Kidney (tissue), 14 donors: ENCODE measurements around the gene LENEP. TPM values are rescaled to one million over a fixed set of nuclear protein-coding genes. Genes with fewer than 3 reads are reported as not detected.
A peak's percentile ranks its signal among the peaks of the same experiment; 100 is the strongest.

Experiments
- DNase-seq, 5 donors: peaks; one replicate each; pipeline ENCODE4 v3.0.0-alpha.2; 2013 to 2020
- FAIRE-seq: peaks from 2 replicates; lab custom pipeline; 2012; peaks lifted over from hg19 to GRCh38; lab: Jason Lieb, UNC
- H3K27ac ChIP-seq, 2 donors: one replicate each; pipeline ENCODE4 v1.7.0; 2013; ENCODE audit warnings: low read depth in 2 of 2, low read length in 2 of 2, inconsistent platforms in 1 of 2
- H3K27me3 ChIP-seq: one replicate; pipeline ENCODE4 v1.7.1; 2013; ENCODE audit warnings: low read length, inconsistent platforms; ENCODE audit not compliant: control insufficient read depth, insufficient read depth
- H3K36me3 ChIP-seq, 3 donors: one replicate each; pipeline versions ENCODE4 v1.7.0 to v1.7.1; 2013; ENCODE audit warnings: low read length in 3 of 3, control low read depth in 1 of 3, inconsistent platforms in 1 of 3; ENCODE audit not compliant: insufficient read depth in 3 of 3, control insufficient read depth in 2 of 3
- H3K4me1 ChIP-seq, 3 donors: one replicate each; pipeline versions ENCODE4 v1.7.0 to v1.7.1; 2013; ENCODE audit warnings: low read length in 3 of 3, inconsistent platforms in 1 of 3, low read depth in 1 of 3; ENCODE audit not compliant: control insufficient read depth in 2 of 3, insufficient read depth in 2 of 3
- H3K4me3 ChIP-seq, 3 donors: one replicate each; pipeline versions ENCODE4 v1.7.0 to v1.8.1; 2013; ENCODE audit warnings: low read length in 3 of 3, control low read depth in 1 of 3, inconsistent platforms in 1 of 3
- H3K9ac ChIP-seq, 3 donors: one replicate each; pipeline versions ENCODE4 v1.7.0 to v1.7.1; 2013; ENCODE audit warnings: low read length in 3 of 3, control low read depth in 1 of 3, inconsistent platforms in 1 of 3
- H3K9me3 ChIP-seq, 3 donors: one replicate each; pipeline versions ENCODE4 v1.7.0 to v1.7.1; 2013; ENCODE audit warnings: low read length in 3 of 3, control low read depth in 1 of 3, inconsistent platforms in 1 of 3; ENCODE audit not compliant: control insufficient read depth in 2 of 3, insufficient read depth in 1 of 3
- CTCF ChIP-seq: IDR thresholded peaks from 3 replicates; pipeline ENCODE4 v1.5.1; 2012; ENCODE audit warnings: mild to moderate bottlenecking, moderate library complexity, borderline replicate concordance; ENCODE audit not compliant: insufficient read depth; ENCODE audit errors: extremely low read depth
- intact Hi-C: fragments of 100-400 bp; cut with DNase I; formaldehyde crosslinking; loops from one replicate; pipeline ENCODE4 v1.11.1; 2022
- polyA plus RNA-seq: library from polyadenylated mRNA; stranded (reverse); fragments of 350-450 nt; fragmentation: Illumina TruSeq; extraction: RNeasy Lipid Tissue Mini Kit (QIAGEN cat#74804); gene quantifications from one replicate; pipeline ENCODE4 v1.2.3, GENCODE V29; 2014; ENCODE audit warnings: low read depth, low replicate concordance; ENCODE audit not compliant: insufficient read depth
- total RNA-seq: library from RNA; stranded (reverse); fragmentation: NEBNext Ultra II Directional; extraction: Animal tissue kit (Norgen Biotek cat#: 25700); gene quantifications from one replicate; pipeline ENCODE4 v1.2.1, GENCODE V29; 2021
- donor health status: control.
- donor health status: control.
- donor health status: control.
- donor health status: control.
- donor health status: control.
- donor health status: DM: yes; HTN: yes; CAD: no.
- donor health status: Normal renal cell carcinoma (clear cell type).

LENEP gene
- total and polyA plus RNA-seq, 2 donors from 2014 or later, result not detected

- H3K36me3 ChIP-seq, result peaks cover 3 to 34% (median 27%) of the 10 kb centered on the region in 3 donors
- no peak for TF ChIP-seq CTCF
- no peaks in the 10 kb centered on the region for H3K27me3 ChIP-seq
- FAIRE-seq, result no peak
- H3K4me1 ChIP-seq, result peaks cover 7 to 24% (median 23%) of the 10 kb centered on the region in 3 donors
- intact Hi-C loops, result no loop called here
- H3K27ac ChIP-seq, result peak overlapping the region in 1 of 2 donors; percentile 44
- no peak overlapping the region for H3K4me3 ChIP-seq
- H3K9ac ChIP-seq, result peak overlapping the region in 1 of 3 donors; percentile 45
- H3K9me3 ChIP-seq, result no peaks in the 10 kb centered on the region
- peak in 2 of 5 donors; percentile 56 to 70 for DNase-seq
Measured at GRCh38 chr1:154968731-154969130, 24.7 kb upstream of the LENEP start.

GRCh38 chr1:154969246-154969645, 24.1 kb upstream of the LENEP start:
- DNase-seq, result peak in 1 of 5 donors; percentile 58
- Histone ChIP-seq H3K4me1 (peaks cover 7 to 24% (median 23%) of the 10 kb centered on the region in 3 donors), H3K36me3 (peaks cover 3 to 34% (median 26%) of the 10 kb centered on the region in 3 donors), H3K27me3 (no peaks in the 10 kb centered on the region), H3K4me3 (no peak overlapping the region), H3K9ac (peak overlapping the region in 2 of 3 donors; percentile 45 to 78), H3K9me3 (no peaks in the 10 kb centered on the region), H3K27ac (peak overlapping the region; percentile 41 to 44)
- intact Hi-C loops, result no loop called here
- no peak for TF ChIP-seq CTCF
- no peak for FAIRE-seq

- Histone ChIP-seq H3K27ac (peak overlapping the region; percentile 95 to 98), H3K36me3 (peaks cover 3 to 30% (median 22%) of the 10 kb centered on the region in 3 donors), H3K9me3 (no peaks in the 10 kb centered on the region), H3K4me1 (peaks cover 7 to 24% (median 23%) of the 10 kb centered on the region in 3 donors), H3K9ac (peak overlapping the region in 2 of 3 donors; percentile 51 to 78), H3K4me3 (peak overlapping the region; percentile 16 to 42 (median 42)), H3K27me3 (no peaks in the 10 kb centered on the region)
- FAIRE-seq (no peak), DNase-seq (peak in 4 of 5 donors; percentile 17 to 84 (median 64))
- intact Hi-C loops, result no loop called here
- no peak for TF ChIP-seq CTCF
Measured at GRCh38 chr1:154969860-154970452, 23.4 kb upstream of the LENEP start.
